ENCODE measurements around the gene NDUFA11. TPM values are rescaled to one million over a fixed set of nuclear protein-coding genes. Genes with fewer than 3 reads are reported as not detected.

Gene NDUFA11
- total and polyA plus RNA-seq, 2 of the 13 experiments (the other 11 are each of a cell fraction or from before 2014, with no cell fraction given), result 286 to 378 TPM

DNA sequence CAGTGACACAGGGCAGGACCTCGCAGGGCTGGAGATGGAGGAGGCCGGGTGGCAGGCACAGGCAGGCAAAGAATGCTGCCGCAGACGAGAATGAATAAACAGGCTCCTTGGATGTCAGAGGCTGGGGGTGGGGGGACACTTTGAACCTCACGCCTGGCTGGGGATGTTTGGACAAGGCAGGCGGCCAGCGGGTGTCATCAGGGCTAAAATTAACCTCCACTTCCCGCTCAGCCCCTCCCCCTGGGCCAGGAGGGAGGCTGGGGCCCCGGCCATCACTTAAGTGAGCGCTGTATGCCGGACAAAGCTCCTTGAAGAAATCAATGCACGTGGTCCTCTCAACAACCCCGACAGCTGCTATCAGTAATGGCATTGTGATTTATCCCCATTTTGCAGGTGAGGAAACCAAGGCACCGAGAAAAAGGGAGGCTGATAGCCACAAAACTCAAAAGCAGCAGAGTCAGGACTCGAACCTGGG, 22.9 kb downstream of the NDUFA11 start (continued):
- 0 out of 2 replicates have a peak, but pooled peaks have one; percentile 37 for TF ChIP-seq FOXC1 (CRISPR knock-in tag; IDR thresholded peaks at IDR 0.05; ENCODE audit: borderline replicate concordance)
- TF ChIP-seq NR1H2 (CRISPR knock-in tag; IDR thresholded peaks at IDR 0.05; ENCODE audit: borderline replicate concordance, low read depth), result no peak
- TF ChIP-seq ZNF720 (CRISPR knock-in tag; IDR thresholded peaks at IDR 0.05), result no peak
- no peak for TF ChIP-seq ZSCAN22 (CRISPR knock-in tag; IDR thresholded peaks at IDR 0.05)
- TF ChIP-seq ZKSCAN8 (CRISPR knock-in tag; IDR thresholded peaks at IDR 0.05; ENCODE audit: borderline replicate concordance), result peak; percentile 78; the same call in 1 of the 2 replicates
- TF ChIP-seq, protein P1, sequence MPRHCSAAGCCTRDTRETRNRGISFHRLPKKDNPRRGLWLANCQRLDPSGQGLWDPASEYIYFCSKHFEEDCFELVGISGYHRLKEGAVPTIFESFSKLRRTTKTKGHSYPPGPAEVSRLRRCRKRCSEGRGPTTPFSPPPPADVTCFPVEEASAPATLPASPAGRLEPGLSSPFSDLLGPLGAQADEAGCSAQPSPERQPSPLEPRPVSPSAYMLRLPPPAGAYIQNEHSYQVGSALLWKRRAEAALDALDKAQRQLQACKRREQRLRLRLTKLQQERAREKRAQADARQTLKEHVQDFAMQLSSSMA (CRISPR knock-in tag; IDR thresholded peaks at IDR 0.05), result no peak
- TF ChIP-seq MYC (CRISPR knock-in tag; IDR thresholded peaks at IDR 0.05; ENCODE audit: borderline replicate concordance), result peak; percentile 46; the same call in 1 of the 2 replicates
- TF ChIP-seq STAG1 (CRISPR knock-in tag; IDR thresholded peaks at IDR 0.05), result peak; percentile 28; the same call in 1 of the 2 replicates
- TF ChIP-seq ONECUT2 (CRISPR knock-in tag; IDR thresholded peaks at IDR 0.05), result no peak
- TF ChIP-seq, protein P2, sequence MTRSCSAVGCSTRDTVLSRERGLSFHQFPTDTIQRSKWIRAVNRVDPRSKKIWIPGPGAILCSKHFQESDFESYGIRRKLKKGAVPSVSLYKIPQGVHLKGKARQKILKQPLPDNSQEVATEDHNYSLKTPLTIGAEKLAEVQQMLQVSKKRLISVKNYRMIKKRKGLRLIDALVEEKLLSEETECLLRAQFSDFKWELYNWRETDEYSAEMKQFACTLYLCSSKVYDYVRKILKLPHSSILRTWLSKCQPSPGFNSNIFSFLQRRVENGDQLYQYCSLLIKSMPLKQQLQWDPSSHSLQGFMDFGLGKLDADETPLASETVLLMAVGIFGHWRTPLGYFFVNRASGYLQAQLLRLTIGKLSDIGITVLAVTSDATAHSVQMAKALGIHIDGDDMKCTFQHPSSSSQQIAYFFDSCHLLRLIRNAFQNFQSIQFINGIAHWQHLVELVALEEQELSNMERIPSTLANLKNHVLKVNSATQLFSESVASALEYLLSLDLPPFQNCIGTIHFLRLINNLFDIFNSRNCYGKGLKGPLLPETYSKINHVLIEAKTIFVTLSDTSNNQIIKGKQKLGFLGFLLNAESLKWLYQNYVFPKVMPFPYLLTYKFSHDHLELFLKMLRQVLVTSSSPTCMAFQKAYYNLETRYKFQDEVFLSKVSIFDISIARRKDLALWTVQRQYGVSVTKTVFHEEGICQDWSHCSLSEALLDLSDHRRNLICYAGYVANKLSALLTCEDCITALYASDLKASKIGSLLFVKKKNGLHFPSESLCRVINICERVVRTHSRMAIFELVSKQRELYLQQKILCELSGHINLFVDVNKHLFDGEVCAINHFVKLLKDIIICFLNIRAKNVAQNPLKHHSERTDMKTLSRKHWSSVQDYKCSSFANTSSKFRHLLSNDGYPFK (CRISPR knock-in tag; IDR thresholded peaks at IDR 0.05; ENCODE audit: borderline replicate concordance), result no peak
- no peak for TF ChIP-seq ZIK1 (CRISPR knock-in tag; IDR thresholded peaks at IDR 0.05; ENCODE audit: borderline replicate concordance, low read depth)
- no peak for TF ChIP-seq RFXANK (CRISPR knock-in tag; IDR thresholded peaks at IDR 0.05)
- TF ChIP-seq ZNF24 (IDR thresholded peaks at IDR 0.05), result 0 out of 2 replicates have a peak, but pooled peaks have one; percentile 56
- TF ChIP-seq SRSF9 (IDR thresholded peaks at IDR 0.05; ENCODE audit: borderline replicate concordance, insufficient read depth, low read depth, low read length, poor library complexity, severe bottlenecking), result no peak
- TF ChIP-seq HDAC6 (IDR thresholded peaks at IDR 0.05; ENCODE audit: low read depth, low read length), result no peak
- TF ChIP-seq, protein P3, sequence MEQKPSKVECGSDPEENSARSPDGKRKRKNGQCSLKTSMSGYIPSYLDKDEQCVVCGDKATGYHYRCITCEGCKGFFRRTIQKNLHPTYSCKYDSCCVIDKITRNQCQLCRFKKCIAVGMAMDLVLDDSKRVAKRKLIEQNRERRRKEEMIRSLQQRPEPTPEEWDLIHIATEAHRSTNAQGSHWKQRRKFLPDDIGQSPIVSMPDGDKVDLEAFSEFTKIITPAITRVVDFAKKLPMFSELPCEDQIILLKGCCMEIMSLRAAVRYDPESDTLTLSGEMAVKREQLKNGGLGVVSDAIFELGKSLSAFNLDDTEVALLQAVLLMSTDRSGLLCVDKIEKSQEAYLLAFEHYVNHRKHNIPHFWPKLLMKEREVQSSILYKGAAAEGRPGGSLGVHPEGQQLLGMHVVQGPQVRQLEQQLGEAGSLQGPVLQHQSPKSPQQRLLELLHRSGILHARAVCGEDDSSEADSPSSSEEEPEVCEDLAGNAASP (CRISPR knock-in tag; IDR thresholded peaks at IDR 0.05; ENCODE audit: borderline replicate concordance), result peak; percentile 59; the same call in 1 of the 2 replicates
- peak; percentile 86 for TF ChIP-seq RARA (CRISPR knock-in tag; IDR thresholded peaks at IDR 0.05)
- peak; percentile 27 for TF ChIP-seq MED8 (CRISPR knock-in tag; IDR thresholded peaks at IDR 0.05; ENCODE audit: insufficient replicate concordance)
- 0 out of 2 replicates have a peak, but pooled peaks have one; percentile 23 for TF ChIP-seq SAFB2 (CRISPR knock-in tag; IDR thresholded peaks at IDR 0.05; ENCODE audit: borderline replicate concordance, low read depth)
- TF ChIP-seq POGZ (CRISPR knock-in tag; IDR thresholded peaks at IDR 0.05), result peak; percentile 57
- TF ChIP-seq RFXAP (CRISPR knock-in tag; IDR thresholded peaks at IDR 0.05; ENCODE audit: borderline replicate concordance), result peak; percentile 44; the same call in 1 of the 2 replicates
- TF ChIP-seq, protein P4, sequence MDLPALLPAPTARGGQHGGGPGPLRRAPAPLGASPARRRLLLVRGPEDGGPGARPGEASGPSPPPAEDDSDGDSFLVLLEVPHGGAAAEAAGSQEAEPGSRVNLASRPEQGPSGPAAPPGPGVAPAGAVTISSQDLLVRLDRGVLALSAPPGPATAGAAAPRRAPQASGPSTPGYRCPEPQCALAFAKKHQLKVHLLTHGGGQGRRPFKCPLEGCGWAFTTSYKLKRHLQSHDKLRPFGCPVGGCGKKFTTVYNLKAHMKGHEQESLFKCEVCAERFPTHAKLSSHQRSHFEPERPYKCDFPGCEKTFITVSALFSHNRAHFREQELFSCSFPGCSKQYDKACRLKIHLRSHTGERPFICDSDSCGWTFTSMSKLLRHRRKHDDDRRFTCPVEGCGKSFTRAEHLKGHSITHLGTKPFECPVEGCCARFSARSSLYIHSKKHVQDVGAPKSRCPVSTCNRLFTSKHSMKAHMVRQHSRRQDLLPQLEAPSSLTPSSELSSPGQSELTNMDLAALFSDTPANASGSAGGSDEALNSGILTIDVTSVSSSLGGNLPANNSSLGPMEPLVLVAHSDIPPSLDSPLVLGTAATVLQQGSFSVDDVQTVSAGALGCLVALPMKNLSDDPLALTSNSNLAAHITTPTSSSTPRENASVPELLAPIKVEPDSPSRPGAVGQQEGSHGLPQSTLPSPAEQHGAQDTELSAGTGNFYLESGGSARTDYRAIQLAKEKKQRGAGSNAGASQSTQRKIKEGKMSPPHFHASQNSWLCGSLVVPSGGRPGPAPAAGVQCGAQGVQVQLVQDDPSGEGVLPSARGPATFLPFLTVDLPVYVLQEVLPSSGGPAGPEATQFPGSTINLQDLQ (CRISPR knock-in tag; IDR thresholded peaks at IDR 0.05), result no peak
- 0 out of 2 replicates have a peak, but pooled peaks have one; percentile 34 for TF ChIP-seq ZSCAN9 (CRISPR knock-in tag; IDR thresholded peaks at IDR 0.05; ENCODE audit: borderline replicate concordance)
